ENCODE measurements around the gene KCTD2.

DNA sequence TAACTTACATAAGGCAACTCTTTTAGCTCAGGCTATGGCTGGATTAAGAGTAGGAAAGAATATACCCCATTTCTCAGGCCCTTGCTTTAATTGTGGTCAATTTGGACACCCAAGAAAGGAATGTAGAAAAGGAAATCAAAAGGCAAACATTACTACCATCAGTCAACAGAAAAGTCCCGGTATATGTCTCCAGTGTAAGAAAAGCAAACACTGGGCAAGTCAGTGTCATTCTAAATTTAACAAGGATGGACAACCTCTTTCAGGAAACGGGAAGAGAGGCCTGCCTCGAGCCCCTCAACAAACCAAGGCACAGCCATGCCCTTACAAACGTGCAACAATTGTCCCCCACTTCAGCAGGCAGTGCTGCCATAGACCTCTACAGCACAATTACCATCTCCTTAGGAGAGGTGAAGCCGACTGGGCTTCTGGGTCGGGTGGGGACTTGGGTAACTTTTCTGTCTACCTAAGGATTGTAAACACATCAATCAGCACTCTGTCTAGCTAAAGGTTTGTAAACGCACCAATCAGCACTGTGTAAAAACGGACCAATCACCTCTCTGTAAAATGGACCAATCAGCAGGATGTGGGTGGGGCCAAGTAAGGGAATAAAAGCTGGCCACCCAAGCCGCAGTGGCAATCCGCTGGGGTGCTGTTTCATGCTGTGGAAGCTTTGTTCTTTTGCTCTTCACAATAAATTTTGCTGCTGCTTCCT lies 22.2 kb upstream of the KCTD2 start:
- TF ChIP-seq POLR2AphosphoS5 (IDR thresholded peaks at IDR 0.05; ENCODE audit: low read depth, low read length): no peak
- TF ChIP-seq, protein P1, sequence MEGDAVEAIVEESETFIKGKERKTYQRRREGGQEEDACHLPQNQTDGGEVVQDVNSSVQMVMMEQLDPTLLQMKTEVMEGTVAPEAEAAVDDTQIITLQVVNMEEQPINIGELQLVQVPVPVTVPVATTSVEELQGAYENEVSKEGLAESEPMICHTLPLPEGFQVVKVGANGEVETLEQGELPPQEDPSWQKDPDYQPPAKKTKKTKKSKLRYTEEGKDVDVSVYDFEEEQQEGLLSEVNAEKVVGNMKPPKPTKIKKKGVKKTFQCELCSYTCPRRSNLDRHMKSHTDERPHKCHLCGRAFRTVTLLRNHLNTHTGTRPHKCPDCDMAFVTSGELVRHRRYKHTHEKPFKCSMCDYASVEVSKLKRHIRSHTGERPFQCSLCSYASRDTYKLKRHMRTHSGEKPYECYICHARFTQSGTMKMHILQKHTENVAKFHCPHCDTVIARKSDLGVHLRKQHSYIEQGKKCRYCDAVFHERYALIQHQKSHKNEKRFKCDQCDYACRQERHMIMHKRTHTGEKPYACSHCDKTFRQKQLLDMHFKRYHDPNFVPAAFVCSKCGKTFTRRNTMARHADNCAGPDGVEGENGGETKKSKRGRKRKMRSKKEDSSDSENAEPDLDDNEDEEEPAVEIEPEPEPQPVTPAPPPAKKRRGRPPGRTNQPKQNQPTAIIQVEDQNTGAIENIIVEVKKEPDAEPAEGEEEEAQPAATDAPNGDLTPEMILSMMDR (IDR thresholded peaks at IDR 0.05): no peak
- TF ChIP-seq REST (IDR thresholded peaks at IDR 0.05; ENCODE audit: insufficient read depth in 1 of 2, low read depth in 2 of 2, low read length in 1 of 2): no peak

All from Panc1 (cell line).